HG03469 (cell line): ENCODE measurements around the gene GALNT14.

Source experiments
- ATAC-seq: cut with Tn5 transposase; IDR thresholded peaks from one replicate; pipeline ENCODE4 v1.9.1; 2021; ENCODE audit warnings: mild to moderate bottlenecking, moderate library complexity, moderate number of reproducible peaks; ENCODE audit not compliant: unreplicated experiment

The GALNT14 gene

GRCh38 chr2:30950339-30950738 lies 187.9 kb downstream of the GALNT14 start:
- no peak for ATAC-seq

- ATAC-seq, result no peak
Measured at GRCh38 chr2:30949435-30949834, 188.8 kb downstream of the GALNT14 start.

- ATAC-seq, result no peak
Measured at GRCh38 chr2:30948857-30949256, 189.4 kb downstream of the GALNT14 start.

- ATAC-seq, result no peak
Measured at GRCh38 chr2:30948130-30948529, 190.1 kb downstream of the GALNT14 start.

- ATAC-seq, result no peak
Measured at GRCh38 chr2:30947686-30948085, 190.6 kb downstream of the GALNT14 start.

- no peak for ATAC-seq
Measured at GRCh38 chr2:30942419-30942818, 195.8 kb downstream of the GALNT14 start.

GRCh38 chr2:30940839-30941238 lies 197.4 kb downstream of the GALNT14 start:
- ATAC-seq, result no peak

GRCh38 chr2:30939364-30939763 lies 198.9 kb downstream of the GALNT14 start:
- ATAC-seq, result no peak

GRCh38 chr2:30938196-30938595 lies 200.0 kb downstream of the GALNT14 start:
- no peak for ATAC-seq

GRCh38 chr2:30936977-30937376 lies 201.3 kb downstream of the GALNT14 start:
- ATAC-seq, result no peak

- no peak for ATAC-seq
Measured at GRCh38 chr2:30935795-30936194, 202.4 kb downstream of the GALNT14 start.

GRCh38 chr2:30934066-30934465 lies 204.2 kb downstream of the GALNT14 start:
- no peak for ATAC-seq

- no peak for ATAC-seq
Measured at GRCh38 chr2:30933496-30933895, 204.7 kb downstream of the GALNT14 start.

GRCh38 chr2:30932870-30933269 lies 205.4 kb downstream of the GALNT14 start:
- no peak for ATAC-seq

GRCh38 chr2:30931841-30932407 lies 206.3 kb downstream of the GALNT14 start:
- ATAC-seq, result no peak

- ATAC-seq, result no peak
Measured at GRCh38 chr2:30930716-30931115, 207.5 kb downstream of the GALNT14 start.

GRCh38 chr2:30927465-30928075 lies 210.7 kb downstream of the GALNT14 start:
- ATAC-seq, result no peak

GRCh38 chr2:30926606-30927005 lies 211.6 kb downstream of the GALNT14 start:
- no peak for ATAC-seq

- no peak for ATAC-seq
Measured at GRCh38 chr2:30923623-30924022, 214.6 kb downstream of the GALNT14 start.

- no peak for ATAC-seq
Measured at GRCh38 chr2:30920511-30920910, 217.7 kb downstream of the GALNT14 start.

- no peak for ATAC-seq
Measured at GRCh38 chr2:30915486-30915885, 222.8 kb downstream of the GALNT14 start.

- no peak for ATAC-seq
Measured at GRCh38 chr2:30914456-30914855, 223.8 kb downstream of the GALNT14 start.

GRCh38 chr2:30912056-30912455 lies 226.2 kb downstream of the GALNT14 start:
- no peak for ATAC-seq
